ENCODE data around the gene PTPRN2. TPM values are rescaled to one million over a fixed set of nuclear protein-coding genes. Genes with fewer than 3 reads are reported as not detected.

Gene PTPRN2
- total and polyA plus RNA-seq, 2 of the 13 experiments (the other 11 are each of a cell fraction or from before 2014, with no cell fraction given), result 2.5 to 24.2 TPM

DNA sequence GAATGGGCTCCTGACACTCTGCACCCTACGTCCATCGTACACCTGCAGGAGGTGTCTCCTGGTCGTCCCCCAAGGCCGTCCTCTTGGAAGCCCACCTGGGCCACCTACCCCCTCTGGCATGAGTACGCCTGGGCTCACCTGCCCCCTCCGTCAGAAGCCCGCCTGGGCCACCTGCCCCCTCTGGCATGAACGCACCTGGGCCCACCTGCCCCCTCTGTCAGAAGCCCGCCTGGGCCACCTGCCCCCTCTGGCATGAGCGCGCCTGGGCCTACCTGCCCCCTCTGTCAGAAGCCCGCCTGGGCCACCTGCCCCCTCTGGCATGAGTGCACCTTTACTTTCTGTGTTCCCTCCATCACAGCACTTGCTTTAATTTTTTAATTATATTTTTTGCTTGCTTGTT lies 401.2 kb downstream of the PTPRN2 start:
- ATAC-seq (no peak), FAIRE-seq (no peak), DNase-seq (ENCODE audit: low spot score) (no peak)
- Histone ChIP-seq H4K20me1 (ENCODE audit: insufficient read depth, low read length) (no peaks in the 10 kb centered on the region), H3K4me1 (ENCODE audit: insufficient read depth, low read length) (no peaks in the 10 kb centered on the region), H3K79me2 (ENCODE audit: insufficient read depth, low read length) (no peaks in the 10 kb centered on the region), H3K4me2 (ENCODE audit: low read depth, low read length) (no peak overlapping the region), H3K9ac (ENCODE audit: insufficient read depth, low read depth, low read length) (no peak overlapping the region), H2AFZ (ENCODE audit: low read length) (no peak overlapping the region), H3K27ac (ENCODE audit: extremely low read length, insufficient read depth, low read length) (no peak overlapping the region), H3K36me3 (replicated peaks in 1 of 2; ENCODE audit: control insufficient read depth in 1 of 2, insufficient read depth in 2 of 2, low read length in 2 of 2) (no peaks in the 10 kb centered on the region; a peak in 1 of 5 replicates), H3K4me3 (replicated peaks in 1 of 3; ENCODE audit: insufficient read depth in 1 of 3, low read depth in 2 of 3, low read length in 3 of 3) (no peak overlapping the region), H3K27me3 (ENCODE audit: control insufficient read depth in 1 of 2, insufficient read depth in 2 of 2, low read length in 2 of 2) (no peaks in the 10 kb centered on the region), H3K9me3 (ENCODE audit: low read length) (no peaks in the 10 kb centered on the region)
- BruUV-seq (replicated peaks), result no TSS peak
- in situ Hi-C loops (cut with HindIII; ENCODE audit: extremely low pct_ligation_motif_present, low pct_unique_long_range_greater_than_20kb), result no loop called here
- intact Hi-C loops (cut with micrococcal nuclease; ENCODE audit: unreplicated experiment), result no loop called here
- ChIA-PET POLR2A (no interaction called here), CTCF (ENCODE audit: low intra/inter-chr PET ratio, low total read pairs) (no interaction called here)
- WGBS (ENCODE audit: low lambda C conversion rate), result 93% methylated on average over 7 of the region's 12 CpGs
- TF ChIP-seq PHF5A (CRISPR knock-in tag; IDR thresholded peaks at IDR 0.05; ENCODE audit: low read depth, unreplicated experiment) (no peak), CBFB (CRISPR knock-in tag; IDR thresholded peaks at IDR 0.05) (no peak), ZNF225 (CRISPR knock-in tag; IDR thresholded peaks at IDR 0.05) (no peak), ZNF567 (CRISPR knock-in tag; IDR thresholded peaks at IDR 0.05; ENCODE audit: borderline replicate concordance) (no peak), ZNF354B (CRISPR knock-in tag; IDR thresholded peaks at IDR 0.05) (no peak), SRY (CRISPR knock-in tag; IDR thresholded peaks at IDR 0.05) (no peak), SPEN (CRISPR knock-in tag; IDR thresholded peaks at IDR 0.05; ENCODE audit: low read depth) (no peak), ZFP41 (CRISPR knock-in tag; IDR thresholded peaks at IDR 0.05; ENCODE audit: borderline replicate concordance) (no peak), SP4 (CRISPR knock-in tag; IDR thresholded peaks at IDR 0.05) (no peak), SRSF9 (IDR thresholded peaks at IDR 0.05; ENCODE audit: borderline replicate concordance, insufficient read depth, low read depth, low read length, poor library complexity, severe bottlenecking) (no peak), RFXAP (CRISPR knock-in tag; IDR thresholded peaks at IDR 0.05; ENCODE audit: borderline replicate concordance) (no peak), CBX5 (CRISPR knock-in tag; IDR thresholded peaks at IDR 0.05; ENCODE audit: borderline replicate concordance) (no peak), MYC (CRISPR knock-in tag; IDR thresholded peaks at IDR 0.05; ENCODE audit: borderline replicate concordance) (no peak), ARNT (IDR thresholded peaks at IDR 0.05) (no peak)
